T-helper 17 cell (primary cell): ENCODE results near the gene NPY4R2. TPM values are rescaled to one million over a fixed set of nuclear protein-coding genes. Genes with fewer than 3 reads are reported as not detected.

Experiments
- total RNA-seq, 4 donors: library from RNA in 2 of 4; stranded (reverse) in 2 of 4; gene quantifications; one replicate each; pipeline ENCODE4 v1.2.3 and lab custom pipeline; 2022 to 2026

Gene NPY4R2
- total RNA-seq, 2 donors from 2014 or later: not detected

Other genes starting within 250 kb of the NPY4R2 start
- gene SYT15B, start 155.1 kb upstream of the NPY4R2 start, total RNA-seq: under 1 TPM in 1 of 2 donors, not detected in 1; 0.23 TPM
- gene FAM25C, start 81.1 kb downstream of the NPY4R2 start, total RNA-seq: not detected